Measurements from ENCODE around the gene GRIK1.
"Not testable (repeated sequence)": the region's sequence is repeated elsewhere in the genome, so short reads cannot be mapped to it uniquely, and the experiment has no call there.

The GRIK1 gene

GRCh38 chr21:29939924-29940275, at the start of gene GRIK1:
GRIK1 (minus strand) TSS chr21:29939996.
- DNase-seq (ENCODE audit: low spot score): no peak

- no peak for DNase-seq (ENCODE audit: low spot score)
Observed at GRCh38 chr21:29987762-29988161, 48.0 kb upstream of the GRIK1 start.

GRCh38 chr21:29985866-29986265, 46.1 kb upstream of the GRIK1 start:
- DNase-seq (ENCODE audit: low spot score): no peak

GRCh38 chr21:29979043-29979442, 39.2 kb upstream of the GRIK1 start:
- DNase-seq (ENCODE audit: low spot score): no peak

- DNase-seq (ENCODE audit: low spot score): no peak
Observed at GRCh38 chr21:29975776-29976175, 36.0 kb upstream of the GRIK1 start.

GRCh38 chr21:29973258-29973657, 33.5 kb upstream of the GRIK1 start:
- no peak for DNase-seq (ENCODE audit: low spot score)

- no peak for DNase-seq (ENCODE audit: low spot score)
Observed at GRCh38 chr21:29961291-29962027, 21.7 kb upstream of the GRIK1 start.

- DNase-seq (ENCODE audit: low spot score): no peak
Observed at GRCh38 chr21:29958551-29958950, 18.8 kb upstream of the GRIK1 start.

GRCh38 chr21:29958035-29958434, 18.2 kb upstream of the GRIK1 start:
- not testable (repeated sequence) for DNase-seq (ENCODE audit: low spot score)

- DNase-seq (ENCODE audit: low spot score): no peak
Observed at GRCh38 chr21:29953690-29954089, 13.9 kb upstream of the GRIK1 start.

- DNase-seq (ENCODE audit: low spot score): no peak
Observed at GRCh38 chr21:29953072-29953471, 13.3 kb upstream of the GRIK1 start.

GRCh38 chr21:29951911-29952310, 12.1 kb upstream of the GRIK1 start:
- no peak for DNase-seq (ENCODE audit: low spot score)

- DNase-seq (ENCODE audit: low spot score): no peak
Observed at GRCh38 chr21:29949991-29950390, 10.2 kb upstream of the GRIK1 start.

GRCh38 chr21:29947119-29947518, 7.3 kb upstream of the GRIK1 start:
- DNase-seq (ENCODE audit: low spot score): no peak

- peak; percentile 17 for DNase-seq (ENCODE audit: low spot score)
Observed at GRCh38 chr21:29943885-29944284, 4.1 kb upstream of the GRIK1 start.

GRCh38 chr21:29942034-29942433, 2.2 kb upstream of the GRIK1 start:
- DNase-seq (ENCODE audit: low spot score): no peak

GRCh38 chr21:29940991-29941390, 1.2 kb upstream of the GRIK1 start:
- no peak for DNase-seq (ENCODE audit: low spot score)

- no peak for DNase-seq (ENCODE audit: low spot score)
Observed at GRCh38 chr21:29940361-29940760, 565 bp upstream of the GRIK1 start.

- no peak for DNase-seq (ENCODE audit: low spot score)
Observed at GRCh38 chr21:29939104-29939923, 482 bp downstream of the GRIK1 start.

GRCh38 chr21:29938776-29939103, 1.1 kb downstream of the GRIK1 start:
- DNase-seq (ENCODE audit: low spot score): no peak

GRCh38 chr21:29933088-29933487, 6.7 kb downstream of the GRIK1 start:
- no peak for DNase-seq (ENCODE audit: low spot score)

- peak; percentile 15 for DNase-seq (ENCODE audit: low spot score)
Observed at GRCh38 chr21:29928537-29928936, 11.3 kb downstream of the GRIK1 start.

- DNase-seq (ENCODE audit: low spot score): no peak
Observed at GRCh38 chr21:29920938-29921337, 18.9 kb downstream of the GRIK1 start.

GRCh38 chr21:29914326-29914725, 25.5 kb downstream of the GRIK1 start:
- DNase-seq (ENCODE audit: low spot score): no peak

Measured in SW480 (cell line).